Measurements from ENCODE around the gene TPD52L1. TPM values are rescaled to one million over a fixed set of nuclear protein-coding genes. Genes with fewer than 3 reads are reported as not detected.

Gene TPD52L1
- total RNA-seq, 1 donor from 2014 or later: 14.6 TPM

- no peak overlapping the region for H3K4me3 ChIP-seq (ENCODE audit: low read length in 3 of 3)
- no peak overlapping the region for H3K27ac ChIP-seq (ENCODE audit: low read depth, low read length)
- H3K9me3 ChIP-seq (ENCODE audit: control insufficient read depth in 3 of 3, low read length in 3 of 3): no peaks in the 10 kb centered on the region
- peaks cover 2 to 10% (median 3%) of the 10 kb centered on the region in 3 donors for H3K36me3 ChIP-seq (ENCODE audit: control insufficient read depth in 3 of 3, insufficient read depth in 3 of 3, low read length in 3 of 3)
- H3K9ac ChIP-seq (ENCODE audit: low read depth in 1 of 3, low read length in 3 of 3): no peak overlapping the region
- no peaks in the 10 kb centered on the region for H3K27me3 ChIP-seq (ENCODE audit: control insufficient read depth in 3 of 3, insufficient read depth in 3 of 3, low read length in 3 of 3)
- H3K4me1 ChIP-seq (ENCODE audit: control insufficient read depth in 3 of 3, insufficient read depth in 3 of 3, low read length in 3 of 3): no peaks in the 10 kb centered on the region
These were observed 101.6 kb downstream of the TPD52L1 start for GRCh38 chr6:125255201-125255600.

GRCh38 chr6:125257351-125257750 is 103.8 kb downstream of the TPD52L1 start:
- H3K27ac ChIP-seq (ENCODE audit: low read depth, low read length): no peak overlapping the region
- H3K36me3 ChIP-seq (ENCODE audit: control insufficient read depth in 3 of 3, insufficient read depth in 3 of 3, low read length in 3 of 3): peaks cover 0 to 10% (median 3%) of the 10 kb centered on the region in 3 donors
- H3K4me1 ChIP-seq (ENCODE audit: control insufficient read depth in 3 of 3, insufficient read depth in 3 of 3, low read length in 3 of 3): no peaks in the 10 kb centered on the region
- H3K9me3 ChIP-seq (ENCODE audit: control insufficient read depth in 3 of 3, low read length in 3 of 3): no peaks in the 10 kb centered on the region
- no peak overlapping the region for H3K9ac ChIP-seq (ENCODE audit: low read depth in 1 of 3, low read length in 3 of 3)
- no peak overlapping the region for H3K4me3 ChIP-seq (ENCODE audit: low read length in 3 of 3)
- H3K27me3 ChIP-seq (ENCODE audit: control insufficient read depth in 3 of 3, insufficient read depth in 3 of 3, low read length in 3 of 3): no peaks in the 10 kb centered on the region

GRCh38 chr6:125258651-125259353 is 105.2 kb downstream of the TPD52L1 start:
- H3K9me3 ChIP-seq (ENCODE audit: control insufficient read depth in 3 of 3, low read length in 3 of 3): no peaks in the 10 kb centered on the region
- no peak overlapping the region for H3K27ac ChIP-seq (ENCODE audit: low read depth, low read length)
- peaks cover 5 to 14% (median 10%) of the 10 kb centered on the region in 3 donors for H3K36me3 ChIP-seq (ENCODE audit: control insufficient read depth in 3 of 3, insufficient read depth in 3 of 3, low read length in 3 of 3)
- no peaks in the 10 kb centered on the region for H3K4me1 ChIP-seq (ENCODE audit: control insufficient read depth in 3 of 3, insufficient read depth in 3 of 3, low read length in 3 of 3)
- no peak overlapping the region for H3K9ac ChIP-seq (ENCODE audit: low read depth in 1 of 3, low read length in 3 of 3)
- no peak overlapping the region for H3K4me3 ChIP-seq (ENCODE audit: low read length in 3 of 3)
- no peaks in the 10 kb centered on the region for H3K27me3 ChIP-seq (ENCODE audit: control insufficient read depth in 3 of 3, insufficient read depth in 3 of 3, low read length in 3 of 3)

GRCh38 chr6:125259354-125259736 is 105.8 kb downstream of the TPD52L1 start:
- no peaks in the 10 kb centered on the region for H3K9me3 ChIP-seq (ENCODE audit: control insufficient read depth in 3 of 3, low read length in 3 of 3)
- no peak overlapping the region for H3K9ac ChIP-seq (ENCODE audit: low read depth in 1 of 3, low read length in 3 of 3)
- H3K36me3 ChIP-seq (ENCODE audit: control insufficient read depth in 3 of 3, insufficient read depth in 3 of 3, low read length in 3 of 3): peaks cover 5 to 15% (median 12%) of the 10 kb centered on the region in 3 donors
- H3K27me3 ChIP-seq (ENCODE audit: control insufficient read depth in 3 of 3, insufficient read depth in 3 of 3, low read length in 3 of 3): no peaks in the 10 kb centered on the region
- H3K4me3 ChIP-seq (ENCODE audit: low read length in 3 of 3): no peak overlapping the region
- H3K27ac ChIP-seq (ENCODE audit: low read depth, low read length): no peak overlapping the region
- H3K4me1 ChIP-seq (ENCODE audit: control insufficient read depth in 3 of 3, insufficient read depth in 3 of 3, low read length in 3 of 3): no peaks in the 10 kb centered on the region

GRCh38 chr6:125262016-125263013 is 108.7 kb downstream of the TPD52L1 start:
- Histone ChIP-seq H3K27ac (ENCODE audit: low read depth, low read length) (no peak overlapping the region), H3K4me3 (ENCODE audit: low read length in 3 of 3) (no peak overlapping the region), H3K36me3 (ENCODE audit: control insufficient read depth in 3 of 3, insufficient read depth in 3 of 3, low read length in 3 of 3) (peaks cover 5 to 20% (median 18%) of the 10 kb centered on the region in 3 donors), H3K9ac (ENCODE audit: low read depth in 1 of 3, low read length in 3 of 3) (no peak overlapping the region), H3K4me1 (ENCODE audit: control insufficient read depth in 3 of 3, insufficient read depth in 3 of 3, low read length in 3 of 3) (no peaks in the 10 kb centered on the region), H3K9me3 (ENCODE audit: control insufficient read depth in 3 of 3, low read length in 3 of 3) (no peaks in the 10 kb centered on the region), H3K27me3 (ENCODE audit: control insufficient read depth in 3 of 3, insufficient read depth in 3 of 3, low read length in 3 of 3) (no peaks in the 10 kb centered on the region)

GRCh38 chr6:125264476-125264875 is 110.9 kb downstream of the TPD52L1 start:
- Histone ChIP-seq H3K27me3 (ENCODE audit: control insufficient read depth in 3 of 3, insufficient read depth in 3 of 3, low read length in 3 of 3) (no peaks in the 10 kb centered on the region), H3K27ac (ENCODE audit: low read depth, low read length) (no peak overlapping the region), H3K9ac (ENCODE audit: low read depth in 1 of 3, low read length in 3 of 3) (no peak overlapping the region), H3K4me1 (ENCODE audit: control insufficient read depth in 3 of 3, insufficient read depth in 3 of 3, low read length in 3 of 3) (peaks cover 0 to 5% (median 0%) of the 10 kb centered on the region in 3 donors), H3K36me3 (ENCODE audit: control insufficient read depth in 3 of 3, insufficient read depth in 3 of 3, low read length in 3 of 3) (peaks cover 5 to 20% (median 11%) of the 10 kb centered on the region in 3 donors), H3K9me3 (ENCODE audit: control insufficient read depth in 3 of 3, low read length in 3 of 3) (no peaks in the 10 kb centered on the region), H3K4me3 (ENCODE audit: low read length in 3 of 3) (no peak overlapping the region)

- no peaks in the 10 kb centered on the region for H3K27me3 ChIP-seq (ENCODE audit: control insufficient read depth in 3 of 3, insufficient read depth in 3 of 3, low read length in 3 of 3)
- peaks cover 16 to 36% (median 25%) of the 10 kb centered on the region in 3 donors for H3K36me3 ChIP-seq (ENCODE audit: control insufficient read depth in 3 of 3, insufficient read depth in 3 of 3, low read length in 3 of 3)
- H3K27ac ChIP-seq (ENCODE audit: low read depth, low read length): no peak overlapping the region
- H3K9me3 ChIP-seq (ENCODE audit: control insufficient read depth in 3 of 3, low read length in 3 of 3): no peaks in the 10 kb centered on the region
- no peak overlapping the region for H3K9ac ChIP-seq (ENCODE audit: low read depth in 1 of 3, low read length in 3 of 3)
- H3K4me3 ChIP-seq (ENCODE audit: low read length in 3 of 3): no peak overlapping the region
- peaks cover 0 to 7% (median 5%) of the 10 kb centered on the region in 3 donors for H3K4me1 ChIP-seq (ENCODE audit: control insufficient read depth in 3 of 3, insufficient read depth in 3 of 3, low read length in 3 of 3)
These were observed 114.4 kb downstream of the TPD52L1 start for GRCh38 chr6:125267806-125268523.

- Histone ChIP-seq H3K27me3 (ENCODE audit: control insufficient read depth in 3 of 3, insufficient read depth in 3 of 3, low read length in 3 of 3) (no peaks in the 10 kb centered on the region), H3K9me3 (ENCODE audit: control insufficient read depth in 3 of 3, low read length in 3 of 3) (no peaks in the 10 kb centered on the region), H3K27ac (ENCODE audit: low read depth, low read length) (no peak overlapping the region), H3K36me3 (ENCODE audit: control insufficient read depth in 3 of 3, insufficient read depth in 3 of 3, low read length in 3 of 3) (peaks cover 21 to 36% (median 32%) of the 10 kb centered on the region in 3 donors), H3K4me3 (ENCODE audit: low read length in 3 of 3) (no peak overlapping the region), H3K4me1 (ENCODE audit: control insufficient read depth in 3 of 3, insufficient read depth in 3 of 3, low read length in 3 of 3) (peaks cover 0 to 8% (median 5%) of the 10 kb centered on the region in 3 donors), H3K9ac (ENCODE audit: low read depth in 1 of 3, low read length in 3 of 3) (no peak overlapping the region)
These were observed 115.2 kb downstream of the TPD52L1 start for GRCh38 chr6:125268765-125269164.

GRCh38 chr6:125269328-125269985 is 115.9 kb downstream of the TPD52L1 start:
- no peak overlapping the region for H3K9ac ChIP-seq (ENCODE audit: low read depth in 1 of 3, low read length in 3 of 3)
- no peak overlapping the region for H3K27ac ChIP-seq (ENCODE audit: low read depth, low read length)
- no peaks in the 10 kb centered on the region for H3K9me3 ChIP-seq (ENCODE audit: control insufficient read depth in 3 of 3, low read length in 3 of 3)
- H3K27me3 ChIP-seq (ENCODE audit: control insufficient read depth in 3 of 3, insufficient read depth in 3 of 3, low read length in 3 of 3): no peaks in the 10 kb centered on the region
- H3K4me3 ChIP-seq (ENCODE audit: low read length in 3 of 3): no peak overlapping the region
- peaks cover 0 to 12% (median 5%) of the 10 kb centered on the region in 3 donors for H3K4me1 ChIP-seq (ENCODE audit: control insufficient read depth in 3 of 3, insufficient read depth in 3 of 3, low read length in 3 of 3)
- peaks cover 25 to 37% (median 34%) of the 10 kb centered on the region in 3 donors for H3K36me3 ChIP-seq (ENCODE audit: control insufficient read depth in 3 of 3, insufficient read depth in 3 of 3, low read length in 3 of 3)

Data from skeletal muscle tissue (tissue), 4 donors.